Measurements from ENCODE around the gene CD2AP. TPM values are rescaled to one million over a fixed set of nuclear protein-coding genes. Genes with fewer than 3 reads are reported as not detected.

The CD2AP gene
- total and polyA plus RNA-seq, 3 donors from 2014 or later: 10.4 to 35.7 (median 33.5) TPM

DNA sequence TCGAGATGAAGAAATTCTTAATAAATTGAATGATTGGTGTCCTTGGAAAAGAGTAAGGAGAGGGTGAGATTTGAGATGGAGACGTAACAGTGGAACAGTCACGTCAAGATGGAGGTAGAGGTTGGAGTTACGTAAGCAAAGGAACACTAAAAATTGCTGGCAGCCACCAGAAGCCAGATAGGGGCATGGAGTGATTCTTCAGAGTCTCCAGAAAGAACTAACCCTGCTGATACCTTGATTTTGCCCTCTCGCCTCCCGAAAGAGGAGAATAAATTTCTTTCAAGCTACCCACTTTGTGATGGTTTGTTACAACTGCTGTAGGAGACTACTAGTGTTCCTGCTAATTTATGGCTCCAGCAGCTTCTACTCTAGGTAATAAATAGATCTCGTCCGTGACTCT is 17.6 kb downstream of the CD2AP start:
- Histone ChIP-seq H3K27ac (no peak overlapping the region), H3K9me3 (no peaks in the 10 kb centered on the region), H3K36me3 (ENCODE audit: low read depth, missing control alignments) (no peaks in the 10 kb centered on the region), H3K4me1 (no peaks in the 10 kb centered on the region), H3K27me3 (no peaks in the 10 kb centered on the region), H3K4me3 (no peak overlapping the region)
- WGBS, 2 donors: 95 to 99% methylated on average over 8 of the region's 8 CpGs
- no peak for DNase-seq
- no peak for TF ChIP-seq POLR2A (IDR thresholded peaks at IDR 0.05)
- TF ChIP-seq, protein P1, sequence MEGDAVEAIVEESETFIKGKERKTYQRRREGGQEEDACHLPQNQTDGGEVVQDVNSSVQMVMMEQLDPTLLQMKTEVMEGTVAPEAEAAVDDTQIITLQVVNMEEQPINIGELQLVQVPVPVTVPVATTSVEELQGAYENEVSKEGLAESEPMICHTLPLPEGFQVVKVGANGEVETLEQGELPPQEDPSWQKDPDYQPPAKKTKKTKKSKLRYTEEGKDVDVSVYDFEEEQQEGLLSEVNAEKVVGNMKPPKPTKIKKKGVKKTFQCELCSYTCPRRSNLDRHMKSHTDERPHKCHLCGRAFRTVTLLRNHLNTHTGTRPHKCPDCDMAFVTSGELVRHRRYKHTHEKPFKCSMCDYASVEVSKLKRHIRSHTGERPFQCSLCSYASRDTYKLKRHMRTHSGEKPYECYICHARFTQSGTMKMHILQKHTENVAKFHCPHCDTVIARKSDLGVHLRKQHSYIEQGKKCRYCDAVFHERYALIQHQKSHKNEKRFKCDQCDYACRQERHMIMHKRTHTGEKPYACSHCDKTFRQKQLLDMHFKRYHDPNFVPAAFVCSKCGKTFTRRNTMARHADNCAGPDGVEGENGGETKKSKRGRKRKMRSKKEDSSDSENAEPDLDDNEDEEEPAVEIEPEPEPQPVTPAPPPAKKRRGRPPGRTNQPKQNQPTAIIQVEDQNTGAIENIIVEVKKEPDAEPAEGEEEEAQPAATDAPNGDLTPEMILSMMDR (IDR thresholded peaks at IDR 0.05): no peak
- intact Hi-C loops (cut with DNase I; ENCODE audit: low total_unique reads): no loop called here

GRCh38 chr6:47495954-47496545 is 18.5 kb downstream of the CD2AP start:
- Histone ChIP-seq H3K4me1 (peaks cover 2% of the 10 kb centered on the region), H3K27ac (no peak overlapping the region), H3K4me3 (no peak overlapping the region), H3K36me3 (ENCODE audit: low read depth, missing control alignments) (no peaks in the 10 kb centered on the region), H3K9me3 (no peaks in the 10 kb centered on the region), H3K27me3 (no peaks in the 10 kb centered on the region)
- 30 to 43% methylated on average over 2 of the region's 2 CpGs for WGBS, 2 donors
- TF ChIP-seq POLR2A (IDR thresholded peaks at IDR 0.05): no peak
- TF ChIP-seq, protein P1 (IDR thresholded peaks at IDR 0.05): no peak
- DNase-seq: no peak
- intact Hi-C loops (cut with DNase I; ENCODE audit: low total_unique reads): no loop called here

GRCh38 chr6:47496935-47497579 is 19.5 kb downstream of the CD2AP start:
- Histone ChIP-seq H3K27ac (no peak overlapping the region), H3K27me3 (no peaks in the 10 kb centered on the region), H3K4me3 (no peak overlapping the region), H3K36me3 (ENCODE audit: low read depth, missing control alignments) (no peaks in the 10 kb centered on the region), H3K4me1 (peaks cover 4% of the 10 kb centered on the region), H3K9me3 (no peaks in the 10 kb centered on the region)
- intact Hi-C loops (cut with DNase I; ENCODE audit: low total_unique reads): no loop called here
- WGBS, 2 donors: 77 to 83% methylated on average over 8 of the region's 8 CpGs
- no peak for DNase-seq
- no peak for TF ChIP-seq POLR2A (IDR thresholded peaks at IDR 0.05)
- TF ChIP-seq, protein P1 (IDR thresholded peaks at IDR 0.05): no peak

DNA sequence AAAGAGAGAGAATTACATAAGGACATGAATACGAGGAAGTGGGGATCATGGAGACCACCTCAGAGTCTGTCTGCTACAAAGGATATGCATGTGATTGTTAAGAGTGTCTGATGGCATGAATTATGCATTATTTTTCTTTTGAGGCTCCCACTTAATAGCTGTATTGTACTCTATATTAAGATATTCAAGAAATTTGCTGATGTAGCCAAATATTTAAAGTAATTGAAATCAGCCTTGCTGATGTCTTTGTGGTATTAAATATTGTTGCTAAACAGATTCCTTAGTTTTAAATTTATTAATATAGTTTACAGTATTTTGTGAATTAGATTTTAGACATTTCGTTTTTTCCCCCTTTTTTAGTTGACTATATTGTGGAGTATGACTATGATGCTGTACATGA is 25.3 kb downstream of the CD2AP start:
- TF ChIP-seq POLR2A (IDR thresholded peaks at IDR 0.05): no peak
- TF ChIP-seq, protein P1 (IDR thresholded peaks at IDR 0.05): no peak
- Histone ChIP-seq H3K4me1 (peaks cover 4% of the 10 kb centered on the region), H3K4me3 (no peak overlapping the region), H3K9me3 (no peaks in the 10 kb centered on the region), H3K36me3 (ENCODE audit: low read depth, missing control alignments) (no peaks in the 10 kb centered on the region), H3K27me3 (no peaks in the 10 kb centered on the region), H3K27ac (no peak overlapping the region)
- DNase-seq: no peak
- intact Hi-C loops (cut with DNase I; ENCODE audit: low total_unique reads): no loop called here
- 82 to 83% methylated on average over 2 of the region's 2 CpGs for WGBS, 2 donors

- Histone ChIP-seq H3K27me3 (no peaks in the 10 kb centered on the region), H3K27ac (no peak overlapping the region), H3K36me3 (ENCODE audit: low read depth, missing control alignments) (no peaks in the 10 kb centered on the region), H3K4me3 (no peak overlapping the region), H3K9me3 (no peaks in the 10 kb centered on the region), H3K4me1 (no peaks in the 10 kb centered on the region)
- TF ChIP-seq, protein P1 (IDR thresholded peaks at IDR 0.05): no peak
- TF ChIP-seq POLR2A (IDR thresholded peaks at IDR 0.05): no peak
- 100% methylated on average over 1 of the region's 1 CpG for WGBS, 2 donors
- DNase-seq: no peak
- intact Hi-C loops (cut with DNase I; ENCODE audit: low total_unique reads): no loop called here
Observed at GRCh38 chr6:47509937-47510336, 32.3 kb downstream of the CD2AP start.
